CD4-positive, alpha-beta T cell treated with Interleukin-10 for 1 hour (primary cell): ENCODE measurements around the gene GPSM1.

Experiments
- DNase-seq: peaks from one replicate; pipeline ENCODE4 v3.0.0-alpha.2; 2020

The GPSM1 gene

DNA sequence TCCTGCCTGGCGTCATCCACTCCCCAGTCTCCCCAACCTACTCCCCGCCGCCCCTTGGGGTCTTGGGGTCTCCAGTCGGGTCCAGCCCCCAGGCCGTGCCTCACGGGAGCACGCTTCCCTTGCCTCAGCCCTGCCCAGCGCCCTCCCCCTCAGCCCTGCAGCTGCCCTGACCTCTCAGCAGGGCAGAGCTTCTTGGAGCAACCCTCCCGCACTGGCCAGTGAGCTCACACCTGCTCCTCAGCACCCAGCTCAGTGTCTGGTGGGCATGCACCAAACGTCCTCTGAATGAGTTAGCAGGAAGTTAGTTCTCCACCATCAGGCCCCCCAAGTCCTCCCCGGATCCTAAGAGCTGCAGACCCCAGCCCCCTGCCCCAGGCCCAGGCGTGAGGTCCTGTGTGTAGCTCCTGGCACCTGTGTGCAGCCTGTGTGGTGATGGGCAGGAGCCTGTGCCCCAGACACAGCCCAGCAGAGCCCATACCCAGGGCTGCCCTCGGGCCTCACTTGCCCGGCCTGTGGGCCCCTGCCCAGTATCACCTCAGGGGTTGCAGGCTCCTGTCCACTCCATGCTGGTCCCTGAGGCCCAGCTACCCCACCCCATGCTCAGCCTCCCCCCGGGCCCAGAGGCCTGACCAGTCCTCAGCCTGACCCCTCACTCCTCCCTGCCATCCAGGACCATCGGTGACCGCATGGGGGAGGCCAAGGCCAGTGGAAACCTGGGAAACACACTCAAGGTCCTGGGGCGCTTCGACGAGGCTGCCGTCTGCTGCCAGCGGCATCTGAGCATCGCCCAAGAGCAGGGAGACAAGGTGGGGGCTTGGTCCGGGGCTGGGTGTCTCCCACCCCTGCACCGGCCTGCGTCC lies 8.2 kb downstream of the GPSM1 start:
- no peak for DNase-seq

DNA sequence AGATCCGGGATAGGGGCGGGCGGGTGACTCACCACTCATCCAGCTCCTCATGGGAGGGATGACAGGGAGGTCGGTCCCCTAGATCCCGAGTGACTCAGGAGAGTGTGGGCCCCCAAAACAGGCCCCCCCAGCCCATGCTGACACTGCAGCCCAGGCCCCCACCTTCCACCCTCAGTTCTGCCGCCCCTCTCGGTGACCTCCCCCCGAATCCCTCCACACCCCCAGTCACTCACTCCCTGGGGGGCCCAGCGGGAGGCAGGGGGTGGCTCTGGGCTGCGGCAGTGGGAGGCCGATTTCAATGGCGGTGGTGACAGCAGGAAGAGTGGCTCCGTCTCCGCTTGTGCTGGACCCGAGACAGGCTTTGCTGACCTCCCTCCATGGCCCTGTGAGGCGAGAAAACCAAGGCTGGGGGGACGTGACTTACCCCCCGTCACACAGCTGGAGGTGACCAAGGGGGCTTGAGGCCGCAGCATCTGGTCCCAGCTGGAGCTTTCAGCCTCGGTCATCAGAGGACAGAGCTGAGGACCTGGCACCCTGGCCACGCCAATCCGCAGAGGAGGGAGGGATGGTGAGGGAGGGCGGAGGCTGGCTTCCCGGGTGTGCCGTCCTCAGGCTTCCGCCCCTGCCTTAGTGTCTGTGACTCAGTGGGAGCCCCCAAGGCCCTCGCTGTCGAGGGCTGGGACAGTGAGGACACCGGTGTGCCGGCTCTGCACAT lies 9.0 kb downstream of the GPSM1 start:
- DNase-seq = no peak

DNA sequence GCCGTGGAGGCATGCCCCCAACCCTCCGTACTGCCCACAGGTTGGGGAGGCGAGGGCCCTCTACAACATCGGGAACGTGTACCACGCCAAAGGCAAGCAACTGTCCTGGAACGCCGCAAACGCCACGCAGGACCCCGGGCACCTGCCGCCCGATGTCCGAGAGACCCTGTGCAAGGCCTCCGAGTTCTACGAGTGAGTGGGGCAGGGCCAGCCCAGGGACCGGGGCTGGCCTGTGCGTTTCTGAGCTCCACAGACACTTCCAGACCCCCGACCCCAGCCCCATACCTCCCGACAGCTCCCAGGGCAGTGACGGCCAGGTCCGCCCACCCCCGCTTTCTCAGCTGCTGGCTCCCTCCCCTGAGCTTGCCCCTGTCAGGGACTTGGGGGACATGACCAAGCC lies 9.5 kb downstream of the GPSM1 start:
- no peak for DNase-seq

DNA sequence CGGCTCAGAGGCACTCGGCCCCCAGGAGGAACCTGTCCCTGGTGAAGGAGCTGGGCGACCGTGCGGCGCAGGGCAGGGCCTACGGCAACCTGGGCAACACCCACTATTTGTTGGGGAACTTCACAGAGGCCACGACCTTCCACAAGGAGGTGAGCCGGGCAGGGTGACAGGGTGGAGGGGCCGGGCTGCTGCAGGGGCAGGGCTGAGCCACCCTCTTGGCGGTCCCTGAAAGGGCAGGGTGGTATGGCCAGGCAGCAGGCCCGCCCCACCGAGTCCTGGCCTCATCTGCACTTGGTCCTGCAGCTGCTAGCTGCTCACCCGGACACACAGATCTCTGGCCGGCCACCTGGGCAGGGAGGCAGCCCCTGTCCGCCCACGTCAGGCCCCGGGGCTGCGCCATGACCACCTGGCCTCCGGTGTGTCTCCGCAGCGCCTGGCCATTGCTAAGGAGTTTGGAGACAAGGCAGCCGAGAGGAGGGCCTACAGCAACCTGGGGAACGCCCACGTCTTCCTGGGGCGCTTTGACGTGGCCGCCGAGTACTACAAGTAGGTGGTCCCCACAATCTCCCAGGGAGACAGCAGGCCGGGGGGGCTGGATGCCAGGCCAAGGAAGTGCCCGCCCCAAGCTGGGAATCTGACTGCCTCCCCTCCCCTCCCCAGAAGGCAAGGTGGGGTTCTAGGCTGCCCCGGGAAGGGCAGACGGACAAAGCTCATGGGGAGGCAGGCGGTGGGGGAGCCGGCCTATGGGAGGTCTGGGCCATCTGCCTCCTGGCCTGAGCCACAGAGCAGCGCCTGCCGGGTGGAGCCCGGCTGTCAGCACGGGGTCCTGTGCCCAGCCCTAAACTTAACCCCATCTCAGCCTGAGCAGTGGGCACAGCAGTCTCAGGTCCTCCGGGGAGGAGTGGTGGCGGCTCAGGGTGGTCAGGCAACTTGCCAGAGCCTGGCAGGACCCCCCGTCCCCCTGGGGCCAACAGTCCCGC lies 10.4 kb downstream of the GPSM1 start:
- no peak for DNase-seq

DNA sequence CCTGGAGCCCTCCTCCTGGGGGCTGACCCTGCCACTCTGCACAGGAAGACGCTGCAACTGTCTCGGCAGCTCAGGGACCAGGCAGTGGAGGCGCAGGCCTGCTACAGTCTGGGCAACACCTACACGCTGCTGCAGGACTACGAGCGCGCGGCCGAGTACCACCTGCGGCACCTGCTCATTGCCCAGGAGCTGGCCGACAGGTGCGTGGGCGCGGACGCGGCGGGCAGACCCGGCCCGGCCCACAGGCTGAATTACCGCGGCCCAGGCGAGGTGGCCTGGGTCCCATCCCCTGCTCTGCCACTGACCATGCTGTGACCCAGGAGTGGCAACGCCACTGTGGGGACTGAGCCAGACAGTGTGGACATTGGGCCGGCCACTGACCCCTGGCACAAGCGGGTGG lies 11.2 kb downstream of the GPSM1 start:
- no peak for DNase-seq

DNA sequence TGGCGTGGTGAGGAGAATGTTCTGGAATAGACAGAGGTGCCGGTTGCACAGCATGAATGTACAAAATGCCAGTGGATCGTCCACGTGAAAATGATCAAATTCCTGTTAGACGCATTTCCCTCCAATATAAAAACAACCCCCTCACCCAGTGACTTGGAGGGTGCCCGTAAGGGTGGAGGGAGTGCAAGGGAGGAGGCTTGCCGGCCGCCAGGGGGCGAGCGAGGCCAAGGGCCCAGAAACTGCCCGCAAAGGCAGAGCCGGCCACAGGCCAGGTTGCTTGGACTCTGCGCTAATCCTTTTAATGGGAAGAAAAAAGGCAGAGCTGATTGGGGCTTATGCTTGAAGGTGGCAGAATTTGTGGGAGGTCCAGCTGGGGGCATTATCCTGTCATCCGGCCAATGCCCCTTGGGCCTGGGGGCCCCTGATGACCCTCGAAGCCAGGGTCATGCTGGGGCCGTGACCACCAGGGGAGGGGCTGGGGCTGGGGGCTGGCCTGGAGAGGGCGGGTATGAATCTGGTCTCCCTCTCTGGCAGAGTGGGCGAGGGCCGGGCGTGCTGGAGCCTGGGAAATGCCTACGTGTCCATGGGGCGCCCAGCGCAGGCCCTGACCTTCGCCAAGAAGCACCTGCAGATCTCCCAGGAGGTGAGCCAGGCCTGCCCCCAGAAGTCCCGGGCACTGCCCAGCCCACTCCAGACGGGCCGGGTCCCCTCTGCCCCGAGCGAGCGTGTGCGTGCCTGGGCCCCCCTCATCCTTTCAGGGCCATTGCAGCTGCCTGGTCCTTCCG lies 12.0 kb downstream of the GPSM1 start:
- DNase-seq = peak; percentile 46

DNA sequence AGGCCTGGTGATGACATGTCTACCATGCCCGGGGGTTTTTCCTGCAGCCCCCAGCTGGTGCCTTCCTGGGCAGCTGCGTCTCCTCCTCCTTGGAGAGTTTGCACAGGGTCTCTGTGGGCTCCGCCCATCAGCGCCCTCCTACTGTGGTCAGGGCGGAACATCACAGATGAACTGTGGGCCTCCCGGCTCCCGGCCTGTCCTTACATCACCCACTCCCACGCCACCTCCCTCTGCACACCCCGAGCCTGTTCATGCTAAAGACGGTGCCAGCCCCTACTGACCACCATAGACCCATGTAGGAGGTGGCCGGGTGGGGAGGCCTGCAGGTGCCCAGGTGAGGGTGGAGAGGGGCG lies 12.6 kb downstream of the GPSM1 start:
- no peak for DNase-seq

DNA sequence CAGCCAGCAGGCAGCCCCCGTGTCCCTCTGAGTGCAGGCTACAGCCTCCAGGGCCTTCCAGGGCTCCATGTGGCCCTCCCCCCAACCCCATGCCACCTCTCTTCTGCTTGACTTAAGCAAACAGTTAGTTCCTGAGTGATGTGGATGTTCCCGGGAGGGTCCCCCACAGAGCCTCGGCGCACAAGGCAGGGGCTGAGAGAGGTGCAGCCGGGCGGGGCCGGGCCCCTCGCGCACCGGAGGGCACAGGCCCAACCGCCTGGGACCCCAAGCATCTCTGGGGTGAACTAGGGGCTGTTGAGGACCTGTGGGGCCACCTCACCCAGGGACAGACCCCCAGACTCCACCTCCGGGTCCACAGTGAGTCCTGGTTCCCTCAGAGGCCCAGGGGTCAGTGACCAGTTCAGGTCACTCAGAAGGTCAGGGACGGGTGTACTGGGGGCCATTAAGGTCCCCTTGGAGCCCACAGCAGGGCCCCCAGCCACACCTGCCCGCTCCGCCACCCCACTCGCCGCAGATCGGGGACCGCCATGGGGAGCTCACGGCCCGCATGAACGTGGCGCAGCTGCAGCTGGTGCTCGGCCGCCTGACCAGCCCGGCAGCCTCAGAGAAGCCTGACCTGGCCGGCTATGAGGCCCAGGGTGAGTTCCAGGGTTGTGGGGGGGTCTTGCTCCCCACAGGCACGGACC lies 13.2 kb downstream of the GPSM1 start:
- DNase-seq = no peak

DNA sequence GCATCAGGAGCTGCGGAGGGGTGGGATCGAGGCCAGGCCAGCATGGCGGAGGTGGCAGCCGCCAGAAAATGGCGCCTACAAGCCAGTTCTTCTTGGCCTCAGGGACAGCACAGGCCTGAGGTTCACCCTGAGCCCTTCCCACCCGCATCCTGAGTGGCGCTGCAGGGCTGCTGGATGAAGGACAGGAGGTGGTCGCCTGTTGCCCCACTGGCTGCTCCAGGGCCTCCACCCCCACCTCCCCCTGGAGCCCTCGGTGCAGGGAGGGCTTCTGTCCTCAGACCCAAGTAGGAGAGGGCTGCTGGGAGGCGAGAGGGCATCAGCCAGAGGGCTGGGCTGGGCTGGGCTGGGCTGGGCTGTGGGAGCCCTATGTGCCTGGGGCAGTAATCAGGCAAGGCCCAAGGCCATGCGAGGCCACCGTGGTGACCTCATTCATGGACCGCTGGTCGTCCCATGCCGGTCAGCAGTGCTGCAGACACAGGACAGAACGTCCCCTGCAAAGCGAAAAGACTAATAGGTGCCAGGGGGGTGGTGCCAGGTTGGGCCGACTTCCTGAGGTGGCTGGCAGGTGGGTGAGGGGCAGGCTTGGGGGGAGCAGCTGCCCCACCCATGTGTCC lies 13.8 kb downstream of the GPSM1 start:
- DNase-seq = no peak

DNA sequence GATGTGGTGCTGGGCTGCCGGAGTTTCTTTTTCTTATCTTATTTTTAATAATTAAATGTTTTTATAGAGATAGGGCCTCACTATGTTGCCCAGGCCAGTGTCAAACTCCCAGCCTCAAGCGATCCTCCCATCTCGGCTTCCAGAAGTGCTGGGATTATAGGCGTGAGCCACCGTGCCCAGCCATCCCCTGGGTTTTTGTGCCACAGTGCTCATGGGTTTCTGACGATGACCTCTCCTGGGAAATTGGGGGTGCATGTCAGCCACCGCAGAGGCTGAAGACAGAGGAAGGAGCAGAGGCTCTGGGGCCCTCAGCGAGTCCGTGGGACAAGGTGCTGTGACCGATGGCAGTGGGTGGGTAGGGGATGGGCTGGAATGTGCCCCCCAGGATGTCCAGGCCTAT lies 14.4 kb downstream of the GPSM1 start:
- no peak for DNase-seq

DNA sequence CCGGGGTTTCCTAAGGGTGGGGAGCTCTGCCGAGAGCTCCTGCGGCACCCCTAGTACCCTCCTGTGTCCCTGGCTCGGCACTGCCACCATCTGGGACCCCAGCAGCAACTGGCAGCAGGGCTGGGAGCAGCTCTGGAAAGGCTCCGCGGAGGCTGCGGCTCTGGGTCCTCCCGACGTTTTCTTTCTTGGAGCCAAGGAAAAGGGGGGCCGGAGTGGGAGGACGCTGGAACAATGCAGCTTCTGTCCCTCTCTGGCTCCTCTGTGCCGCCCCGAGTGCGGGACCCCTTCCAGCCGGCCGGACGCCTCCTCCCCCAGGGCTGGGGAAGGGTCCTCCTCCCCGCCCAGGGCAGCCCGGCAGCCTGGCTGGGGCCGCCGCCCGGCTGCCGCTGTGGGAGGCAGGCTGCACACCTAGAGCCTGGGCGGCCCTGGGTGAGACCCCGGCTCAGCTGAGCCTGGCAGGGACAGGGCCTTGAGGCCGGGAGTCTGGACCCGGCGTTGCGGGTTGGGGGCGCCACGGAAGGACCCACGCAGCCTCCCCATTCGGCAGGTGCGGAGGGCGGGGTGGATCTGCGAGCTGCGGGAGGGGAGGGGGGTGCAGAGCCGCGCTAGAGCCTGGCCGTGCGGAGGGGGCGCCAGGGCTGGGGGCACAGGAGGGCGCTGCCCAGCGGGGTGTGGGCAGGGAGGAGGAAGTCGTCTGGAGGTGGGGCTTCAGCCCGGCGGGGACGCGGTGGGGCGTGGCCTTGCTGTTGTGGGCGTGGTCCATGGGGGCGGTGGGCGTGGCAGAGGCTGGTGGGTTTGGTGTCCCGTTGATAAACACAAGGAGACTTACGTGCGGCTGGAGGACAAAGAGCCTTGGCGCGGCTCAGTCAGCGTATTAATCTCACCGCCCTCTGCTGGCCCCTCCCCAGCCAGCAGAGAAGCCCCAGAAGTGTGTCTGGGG lies 15.1 kb downstream of the GPSM1 start:
- DNase-seq = peak; percentile 69

DNA sequence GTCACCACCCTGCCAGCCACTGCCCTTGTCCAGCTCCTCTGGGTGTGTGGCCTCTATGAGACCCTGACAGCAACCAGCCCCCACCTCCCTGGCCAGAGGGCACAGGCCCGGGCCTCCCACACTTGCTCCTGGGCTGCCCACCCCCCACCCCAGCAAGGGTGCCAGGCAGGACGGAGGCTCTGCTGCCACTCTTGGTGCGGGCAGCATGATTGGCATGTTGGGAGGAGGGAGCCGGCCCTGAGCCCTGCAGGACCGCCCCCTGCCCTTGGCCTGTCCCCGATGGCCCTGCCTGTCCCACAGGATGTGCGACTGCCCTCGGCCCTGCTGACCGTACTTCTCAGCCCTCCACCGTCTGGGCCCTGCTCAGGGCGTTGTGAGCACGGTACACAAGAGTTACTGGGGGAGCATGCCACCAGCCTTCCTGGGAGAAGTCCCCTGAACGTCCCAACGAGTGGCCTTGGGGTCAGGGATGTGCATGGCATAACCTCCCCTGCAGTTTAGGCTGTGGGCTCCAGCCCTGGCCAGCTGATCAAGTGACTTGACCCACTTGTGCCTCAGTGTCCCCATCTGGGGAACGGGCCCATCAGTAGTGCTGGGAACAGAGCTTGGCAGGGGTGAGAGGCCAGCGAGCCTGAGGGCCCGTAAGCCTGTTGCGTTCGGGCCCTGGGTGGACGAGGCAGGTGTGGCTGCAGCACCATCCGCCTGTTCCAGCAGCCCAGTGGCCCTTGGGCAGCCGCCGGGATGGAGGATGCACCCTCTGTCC lies 16.0 kb downstream of the GPSM1 start:
- no peak for DNase-seq

DNA sequence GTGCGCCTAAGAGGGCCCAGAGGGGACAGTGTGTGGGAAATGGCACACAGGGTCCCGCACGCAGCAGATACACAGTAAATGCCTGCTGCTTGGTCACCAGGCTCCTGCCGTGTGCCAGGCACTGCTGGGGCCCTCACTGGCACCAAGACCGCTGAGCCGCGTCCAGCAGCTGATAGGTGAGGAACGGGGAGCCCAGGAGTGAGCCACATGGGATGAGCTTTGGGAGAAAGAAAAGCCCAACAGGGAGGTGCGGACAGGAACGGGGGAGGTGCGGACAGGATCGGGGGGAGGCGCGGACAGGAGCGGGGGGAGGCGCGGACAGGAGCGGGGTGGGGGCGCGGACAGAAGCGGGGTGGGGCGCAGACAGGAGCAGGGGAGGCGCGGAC lies 16.5 kb downstream of the GPSM1 start:
- DNase-seq = no peak

DNA sequence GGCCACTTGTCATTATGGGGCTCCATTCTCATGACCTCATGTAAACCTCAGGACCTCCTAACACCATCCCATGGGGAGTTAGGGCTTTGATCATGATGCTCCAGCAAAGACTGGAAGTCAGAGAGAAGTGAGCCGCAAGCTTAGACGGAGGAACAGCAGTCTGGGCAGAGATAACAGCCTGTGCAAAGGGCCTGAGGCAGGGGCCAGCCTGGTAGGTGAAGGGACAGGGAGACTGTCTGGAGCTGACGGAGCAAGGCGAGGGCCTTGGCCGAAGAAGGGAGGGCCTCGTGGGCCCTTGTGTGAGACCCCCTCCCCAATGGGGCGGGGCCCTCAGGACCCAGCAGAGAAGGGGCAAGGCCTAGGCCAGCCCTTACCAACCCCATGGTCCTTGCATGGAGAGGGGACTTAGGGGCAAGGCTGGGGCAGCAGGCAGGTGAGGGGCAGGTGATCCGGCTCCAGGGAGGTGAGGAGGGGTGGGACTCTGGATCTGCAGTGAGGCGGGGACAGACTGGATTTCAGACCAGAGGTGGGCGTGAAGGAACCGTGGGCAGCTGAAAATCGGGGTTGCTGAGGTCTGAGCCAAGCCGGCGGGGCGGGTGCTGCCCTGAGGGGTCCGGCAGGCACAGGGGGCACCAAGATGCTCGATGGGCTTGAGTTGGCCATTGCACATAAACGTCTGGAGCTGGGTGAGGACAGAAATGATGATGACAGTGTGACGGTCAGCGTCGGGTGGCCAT lies 17.4 kb downstream of the GPSM1 start:
- DNase-seq = no peak

DNA sequence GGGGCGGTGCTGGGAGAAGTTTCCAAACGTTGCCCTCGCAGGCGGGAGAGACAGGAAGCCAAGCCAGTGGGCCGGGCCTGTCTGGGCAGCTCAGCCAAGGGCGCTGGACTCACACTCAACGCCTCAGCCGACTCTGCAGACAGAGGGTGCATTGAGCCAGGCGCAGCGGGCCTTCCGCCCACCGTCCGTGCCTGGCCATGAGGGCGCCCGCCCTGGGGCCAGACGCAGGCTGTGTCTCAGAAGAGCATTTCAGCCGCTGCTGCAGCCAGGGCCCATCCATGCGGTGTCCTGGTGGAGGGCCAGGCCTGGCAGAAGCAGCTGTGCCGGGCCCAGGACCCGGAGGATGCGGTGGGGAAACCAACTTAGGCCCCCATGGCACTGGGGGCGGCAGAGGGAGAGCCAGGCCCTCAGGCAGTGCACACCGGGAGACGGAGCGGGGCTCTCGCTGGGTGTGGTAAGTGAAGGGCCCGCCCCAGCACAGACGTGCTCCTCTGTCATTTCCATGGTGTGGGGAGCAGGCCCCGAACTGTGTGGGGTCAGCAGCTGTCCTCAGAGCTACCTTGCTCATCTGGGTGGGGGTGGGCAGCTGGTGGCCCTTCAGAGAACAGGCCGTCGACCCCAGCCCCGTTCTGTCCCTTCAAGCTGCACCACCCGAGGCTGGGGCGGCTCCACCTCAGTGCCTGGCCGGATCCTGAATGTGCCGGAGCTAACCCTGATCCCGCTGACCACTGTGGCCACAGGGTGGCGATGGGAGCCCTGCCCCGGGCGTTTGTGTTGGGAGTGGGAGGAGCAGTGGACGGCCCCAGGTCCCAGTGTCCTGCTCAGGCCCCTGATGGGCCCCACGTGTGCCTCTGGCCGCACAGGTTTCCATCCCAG lies 18.2 kb downstream of the GPSM1 start:
- no peak for DNase-seq

DNA sequence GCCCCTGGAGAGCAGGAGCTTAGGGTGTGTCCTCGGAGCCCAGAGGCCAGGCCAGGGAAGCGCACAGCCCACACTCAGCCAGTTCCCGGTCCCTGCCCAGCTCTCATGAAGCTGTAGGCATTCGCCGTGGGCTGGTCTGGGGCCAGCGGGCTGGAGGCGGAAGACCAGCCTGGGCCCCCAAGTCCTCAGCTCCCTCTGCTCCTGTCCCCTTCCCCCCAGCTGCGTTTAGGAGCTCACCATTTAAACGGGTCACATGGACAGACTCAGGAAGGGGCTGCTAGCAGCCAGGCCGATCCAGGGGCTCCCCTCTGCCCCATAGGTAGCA lies 18.8 kb downstream of the GPSM1 start:
- no peak for DNase-seq

DNA sequence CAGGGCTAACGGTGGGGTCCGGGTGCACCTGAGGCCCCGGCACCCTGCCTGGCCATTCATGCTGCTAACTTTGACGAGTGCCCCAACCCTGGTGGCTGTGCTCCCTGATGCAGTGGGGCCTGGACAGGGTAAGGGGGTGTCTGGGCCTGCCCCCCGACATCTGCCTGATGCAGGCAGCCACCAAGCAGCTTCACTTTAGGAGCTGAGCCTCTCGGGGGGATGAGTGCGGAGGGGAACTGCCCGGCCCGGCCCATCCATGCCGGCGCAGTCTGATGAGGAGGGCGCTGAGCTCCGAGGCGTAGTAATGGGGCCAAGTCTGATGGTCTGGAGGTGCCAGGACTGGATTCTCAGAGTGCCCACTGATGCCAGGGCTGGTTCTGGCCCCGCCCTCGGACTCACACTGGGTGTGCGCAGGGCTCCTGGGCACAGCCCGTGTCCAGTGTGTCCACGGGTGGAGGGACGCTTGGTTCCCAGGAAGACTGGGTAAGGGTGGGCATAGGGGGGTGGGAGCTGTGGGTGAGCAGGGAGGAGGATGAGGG lies 19.7 kb downstream of the GPSM1 start:
- DNase-seq = no peak
